HCT116 (cell line): Measurements from ENCODE around the gene OAS2. TPM values are rescaled to one million over a fixed set of nuclear protein-coding genes. Genes with fewer than 3 reads are reported as not detected.

Experiments
- ATAC-seq: fragments of 200-7000 bp; cut with Tn5 transposase; 2 replicates; pipeline ENCODE4 v1.9.1; 2020; ENCODE audit warnings: mild to moderate bottlenecking, moderate library complexity
- BruUV-seq: library from RNA; stranded (reverse); fragments of 400-500 nt; replicated peaks from 2 replicates; lab custom pipeline; 2021; lab: Mats Ljungman, UMichigan
- CTCF ChIA-PET: fragments of 300-600 bp; sonication (Branson Sonifier 250); formaldehyde crosslinking; loops from one replicate; lab custom pipeline; 2021; ENCODE audit warnings: antibody characterized with exemption; lab: Charles Lee
- POLR2A ChIA-PET: fragments of 300-600, 350-600 bp; sonication (Branson Sonifier 250); formaldehyde crosslinking; loops from one replicate; lab custom pipeline; 2021; ENCODE audit warnings: antibody characterized with exemption; lab: Charles Lee
- RAD21 ChIA-PET, 2 experiments: fragments of 300-600 bp; sonication (Branson Sonifier 250); formaldehyde crosslinking; loops; one replicate each; lab custom pipeline; 2023; ENCODE audit warnings: low total read pairs in 2 of 2; ENCODE audit not compliant: uncharacterized antibody in 2 of 2, unreplicated experiment in 2 of 2, low non-redundant PET in 1 of 2; lab: Charles Lee
- DNase-seq: peaks from one replicate; pipeline ENCODE4 v3.0.0-alpha.2; 2010; ENCODE audit warnings: low read depth, low spot score
- H2AFZ ChIP-seq: fragments of 200-600 bp; shearing (Covaris generic), sonication (generic); 2 replicates; pipeline ENCODE4 v1.6.1; 2017; ENCODE audit warnings: low read depth, mixed run types, mixed read lengths, antibody characterized with exemption, low read length; ENCODE audit not compliant: poor library complexity, severe bottlenecking
- H3K27ac ChIP-seq: 2 replicates; pipeline ENCODE4 v1.5.1; 2012; ENCODE audit warnings: low read depth, low read length
- H3K27me3 ChIP-seq: fragments of 200-600 bp; sonication (generic); 2 replicates; pipeline ENCODE4 v1.6.1; 2016; ENCODE audit warnings: mixed run types, low read length, mixed read lengths; ENCODE audit not compliant: insufficient read depth
- H3K36me3 ChIP-seq, 2 experiments: fragments of 200-500 bp in 1 of 2; fragments of 200-600 bp in 1 of 2; sonication (Bioruptor generic) in 1 of 2; sonication (generic) in 1 of 2; 2 replicates each; pipeline versions ENCODE4 v1.5.1 to v1.6.1; 2014 to 2016; ENCODE audit warnings: low read length in 2 of 2, inconsistent platforms in 1 of 2, mixed read lengths in 1 of 2, mixed run types in 1 of 2; ENCODE audit not compliant: insufficient read depth in 2 of 2, control insufficient read depth in 1 of 2
- H3K4me1 ChIP-seq, 2 experiments: fragments of 200-600 bp in 1 of 2; sonication (generic) in 1 of 2; 2 replicates each; pipeline versions ENCODE4 v1.5.1 to v1.6.1; 2012 to 2017; ENCODE audit warnings: low read length in 2 of 2, inconsistent platforms in 1 of 2, mild to moderate bottlenecking in 1 of 2, mixed read lengths in 1 of 2, mixed run types in 1 of 2, moderate library complexity in 1 of 2; ENCODE audit not compliant: insufficient read depth in 2 of 2, control insufficient read depth in 1 of 2
- H3K4me2 ChIP-seq: fragments of 200-600 bp; sonication (generic); 2 replicates; pipeline ENCODE4 v1.6.1; 2017; ENCODE audit warnings: mixed run types, low read length, mixed read lengths
- H3K4me3 ChIP-seq, 2 experiments: fragments of 200-600 bp in 1 of 2; sonication (generic) in 1 of 2; replicated peaks in 1 of 2; 2 replicates each; pipeline ENCODE4 v1.5.1; 2011 to 2016; ENCODE audit warnings: low read length in 2 of 2, control low read depth in 1 of 2, low read depth in 1 of 2, mild to moderate bottlenecking in 1 of 2, mixed read lengths in 1 of 2, mixed run types in 1 of 2
- H3K79me2 ChIP-seq: fragments of 200-600 bp; sonication (generic); 2 replicates; pipeline ENCODE4 v1.6.1; 2017; ENCODE audit warnings: mild to moderate bottlenecking, mixed run types, low read length, moderate library complexity, mixed read lengths; ENCODE audit not compliant: insufficient read depth
- H3K9ac ChIP-seq: fragments of 200-600 bp; sonication (generic); 2 replicates; pipeline ENCODE4 v1.6.1; 2016; ENCODE audit warnings: low read length, mixed read lengths
- H3K9me2 ChIP-seq: fragments of 200-600 bp; sonication (generic), shearing (Covaris generic); 2 replicates; pipeline ENCODE4 v1.6.1; 2017; ENCODE audit warnings: mixed run types, mild to moderate bottlenecking, moderate library complexity; ENCODE audit not compliant: insufficient read depth
- H3K9me3 ChIP-seq, 2 experiments: fragments of 200-500 bp in 1 of 2; fragments of 200-600 bp in 1 of 2; sonication (Bioruptor generic) in 1 of 2; sonication (generic) in 1 of 2; 2 replicates each; pipeline ENCODE4 v1.6.1; 2014 to 2017; ENCODE audit warnings: low read length in 2 of 2, mixed read lengths in 2 of 2, inconsistent platforms in 1 of 2, low read depth in 1 of 2, mild to moderate bottlenecking in 1 of 2, mixed run types in 1 of 2, moderate library complexity in 1 of 2; ENCODE audit not compliant: control insufficient read depth in 1 of 2, insufficient read depth in 1 of 2
- H4K20me1 ChIP-seq: fragments of 200-600 bp; sonication (generic), shearing (Covaris generic); 2 replicates; pipeline ENCODE4 v1.6.1; 2017; ENCODE audit warnings: mixed run types, mild to moderate bottlenecking, moderate library complexity; ENCODE audit not compliant: insufficient read depth
- CEBPB ChIP-seq: IDR thresholded peaks from 2 replicates; pipeline ENCODE4 v1.6.1; 2012; ENCODE audit warnings: low read depth
- ELF1 ChIP-seq: IDR thresholded peaks from 2 replicates; pipeline ENCODE4 v1.6.1; 2012; ENCODE audit warnings: low read depth, borderline replicate concordance
- EZH2 ChIP-seq: fragments of 200-600 bp; sonication (generic); IDR thresholded peaks from 2 replicates; pipeline ENCODE4 v1.6.1; 2017; ENCODE audit warnings: antibody characterized with exemption, mixed run types
- FOSL1 ChIP-seq: IDR thresholded peaks from 2 replicates; pipeline ENCODE4 v1.6.1; 2012; ENCODE audit warnings: low read depth
- POLR2A ChIP-seq: IDR thresholded peaks from 2 replicates; pipeline ENCODE4 v1.7.0; 2011; ENCODE audit warnings: borderline replicate concordance; ENCODE audit not compliant: insufficient read depth, insufficient read length; ENCODE audit errors: extremely low read depth
- RAD21 ChIP-seq: IDR thresholded peaks from 2 replicates; pipeline ENCODE4 v1.6.1; 2012; ENCODE audit warnings: low read depth, mild to moderate bottlenecking
- SP1 ChIP-seq: IDR thresholded peaks from 2 replicates; pipeline ENCODE4 v1.6.1; 2012; ENCODE audit warnings: low read depth
- SRF ChIP-seq: IDR thresholded peaks from 2 replicates; pipeline ENCODE4 v1.6.1; 2012; ENCODE audit warnings: low read depth
- TCF7L2 ChIP-seq: IDR thresholded peaks from 2 replicates; pipeline ENCODE4 v1.7.0; 2011; ENCODE audit warnings: borderline replicate concordance, inconsistent platforms; ENCODE audit not compliant: insufficient read depth, insufficient read length; ENCODE audit errors: extremely low read depth
- YY1 ChIP-seq: IDR thresholded peaks from 2 replicates; pipeline ENCODE4 v1.6.1; 2011; ENCODE audit warnings: low read length, low read depth, moderate library complexity, mild to moderate bottlenecking; ENCODE audit not compliant: insufficient replicate concordance; ENCODE audit errors: extremely low read depth
- ZFX ChIP-seq: fragments of 450-650 bp; IDR thresholded peaks from 2 replicates; pipeline ENCODE4 v1.6.1; 2017
- intact Hi-C: fragments of 100-400 bp; cut with micrococcal nuclease; formaldehyde crosslinking; loops from 2 replicates; pipeline ENCODE4 v1.10.0; 2022
- total RNA-seq: library from RNA; stranded (reverse); gene quantifications from one replicate; pipeline ENCODE4 v1.2.1, GENCODE V29; 2021; ENCODE audit not compliant: unreplicated experiment
- TF ChIP-seq, protein P1 (sequence below): IDR thresholded peaks from 2 replicates; pipeline ENCODE4 v1.6.1; 2012
- TF ChIP-seq, protein P2 (sequence below): IDR thresholded peaks from 2 replicates; pipeline ENCODE4 v1.6.1; 2012; ENCODE audit warnings: low read depth
- TF ChIP-seq, protein P3 (sequence below), 3 experiments: fragments of 200-600 bp in 1 of 3; sonication (generic) in 1 of 3; IDR thresholded peaks in 2 of 3; conservative IDR thresholded peaks in 1 of 3; 2 replicates each; pipeline ENCODE4 v1.5.1; 2012 to 2017; ENCODE audit warnings: low read depth in 2 of 3, low read length in 2 of 3, antibody characterized with exemption in 1 of 3, borderline replicate concordance in 1 of 3, control low read depth in 1 of 3, mild to moderate bottlenecking in 1 of 3, mixed read lengths in 1 of 3, mixed run types in 1 of 3, moderate library complexity in 1 of 3; ENCODE audit not compliant: insufficient read depth in 1 of 3

Gene OAS2
- total RNA-seq, 1 experiment from 2014 or later = 0.30 TPM

DNA sequence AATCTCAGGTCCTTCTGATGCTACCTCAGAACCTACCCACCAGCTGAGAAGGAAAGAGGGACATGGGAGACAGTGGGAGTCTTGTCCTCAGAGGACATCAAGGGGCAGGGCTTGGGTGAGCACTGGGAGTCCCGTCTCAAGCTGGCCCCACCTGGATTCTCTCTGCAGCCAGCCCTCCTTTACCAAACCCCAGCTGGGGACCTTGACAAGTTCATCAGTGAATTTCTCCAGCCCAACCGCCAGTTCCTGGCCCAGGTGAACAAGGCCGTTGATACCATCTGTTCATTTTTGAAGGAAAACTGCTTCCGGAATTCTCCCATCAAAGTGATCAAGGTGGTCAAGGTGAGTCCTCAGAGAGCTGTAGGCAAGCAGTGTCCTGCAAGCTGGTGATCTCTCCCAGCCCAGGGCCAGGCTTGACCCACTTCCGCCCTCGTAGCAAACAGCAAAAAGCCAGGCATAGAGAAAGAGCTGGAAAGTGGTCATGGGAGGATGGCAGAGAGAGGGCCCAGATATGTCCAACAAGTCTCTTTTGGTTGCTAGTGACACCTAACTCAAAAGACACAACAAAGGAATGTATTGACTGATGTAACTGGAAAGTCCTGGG is 14.2 kb upstream of the OAS2 start:
- ATAC-seq = no peak
- ChIA-PET POLR2A (no interaction called here), CTCF (no interaction called here), RAD21 (no interaction called here)
- no peaks in the 10 kb centered on the region for H3K9me3 ChIP-seq
- no peak overlapping the region for H3K9ac ChIP-seq
- H3K4me3 ChIP-seq = no peak overlapping the region
- intact Hi-C loops = no loop called here
- no peaks in the 10 kb centered on the region for H3K4me1 ChIP-seq
- no peaks in the 10 kb centered on the region for H3K27me3 ChIP-seq
- H3K36me3 ChIP-seq = peaks cover 0 to 7% of the 10 kb centered on the region in 2 experiments; a peak in 1 of 4 replicates
- TF ChIP-seq, protein P1, sequence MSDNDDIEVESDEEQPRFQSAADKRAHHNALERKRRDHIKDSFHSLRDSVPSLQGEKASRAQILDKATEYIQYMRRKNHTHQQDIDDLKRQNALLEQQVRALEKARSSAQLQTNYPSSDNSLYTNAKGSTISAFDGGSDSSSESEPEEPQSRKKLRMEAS = no peak
- TF ChIP-seq SRF = no peak
- TF ChIP-seq TCF7L2 = no peak
- TF ChIP-seq YY1 = no peak
- no peak for TF ChIP-seq ZFX
- TF ChIP-seq POLR2A = no peak
- TF ChIP-seq ELF1 = no peak
- no peak for TF ChIP-seq RAD21
- H3K27ac ChIP-seq = no peak overlapping the region
- H2AFZ ChIP-seq = no peak overlapping the region
- no TSS peak for BruUV-seq
- H3K79me2 ChIP-seq = no peaks in the 10 kb centered on the region
- H4K20me1 ChIP-seq = no peaks in the 10 kb centered on the region
- H3K9me2 ChIP-seq = no peaks in the 10 kb centered on the region
- DNase-seq = no peak
- H3K4me2 ChIP-seq = no peak overlapping the region

DNA sequence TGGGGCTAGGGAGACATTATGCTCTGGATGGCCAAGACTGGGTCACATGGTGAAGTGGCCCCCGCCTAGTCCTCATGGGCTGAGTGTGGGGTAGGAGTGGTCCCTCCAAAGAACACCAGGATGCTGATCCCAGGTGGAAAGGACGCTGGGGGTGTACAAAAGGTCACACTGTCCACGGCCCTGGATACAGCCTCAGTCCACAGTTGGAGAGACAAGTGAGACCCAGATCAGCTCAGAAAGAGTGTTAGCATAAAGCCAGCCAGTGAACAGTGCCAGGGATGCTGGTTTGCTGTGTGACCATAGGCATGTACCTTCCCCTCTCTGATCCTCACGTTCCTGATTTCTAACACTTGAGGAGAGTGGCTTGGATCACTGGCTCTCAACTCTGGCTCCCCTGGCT is 13.4 kb upstream of the OAS2 start:
- RAD21 ChIA-PET = no interaction called here
- no peak for ATAC-seq
- CTCF ChIA-PET = no interaction called here
- no peak for TF ChIP-seq CEBPB
- TF ChIP-seq FOSL1 = no peak
- no peak for TF ChIP-seq EZH2
- TF ChIP-seq ELF1 = no peak
- TF ChIP-seq YY1 = no peak
- TF ChIP-seq, protein P2, sequence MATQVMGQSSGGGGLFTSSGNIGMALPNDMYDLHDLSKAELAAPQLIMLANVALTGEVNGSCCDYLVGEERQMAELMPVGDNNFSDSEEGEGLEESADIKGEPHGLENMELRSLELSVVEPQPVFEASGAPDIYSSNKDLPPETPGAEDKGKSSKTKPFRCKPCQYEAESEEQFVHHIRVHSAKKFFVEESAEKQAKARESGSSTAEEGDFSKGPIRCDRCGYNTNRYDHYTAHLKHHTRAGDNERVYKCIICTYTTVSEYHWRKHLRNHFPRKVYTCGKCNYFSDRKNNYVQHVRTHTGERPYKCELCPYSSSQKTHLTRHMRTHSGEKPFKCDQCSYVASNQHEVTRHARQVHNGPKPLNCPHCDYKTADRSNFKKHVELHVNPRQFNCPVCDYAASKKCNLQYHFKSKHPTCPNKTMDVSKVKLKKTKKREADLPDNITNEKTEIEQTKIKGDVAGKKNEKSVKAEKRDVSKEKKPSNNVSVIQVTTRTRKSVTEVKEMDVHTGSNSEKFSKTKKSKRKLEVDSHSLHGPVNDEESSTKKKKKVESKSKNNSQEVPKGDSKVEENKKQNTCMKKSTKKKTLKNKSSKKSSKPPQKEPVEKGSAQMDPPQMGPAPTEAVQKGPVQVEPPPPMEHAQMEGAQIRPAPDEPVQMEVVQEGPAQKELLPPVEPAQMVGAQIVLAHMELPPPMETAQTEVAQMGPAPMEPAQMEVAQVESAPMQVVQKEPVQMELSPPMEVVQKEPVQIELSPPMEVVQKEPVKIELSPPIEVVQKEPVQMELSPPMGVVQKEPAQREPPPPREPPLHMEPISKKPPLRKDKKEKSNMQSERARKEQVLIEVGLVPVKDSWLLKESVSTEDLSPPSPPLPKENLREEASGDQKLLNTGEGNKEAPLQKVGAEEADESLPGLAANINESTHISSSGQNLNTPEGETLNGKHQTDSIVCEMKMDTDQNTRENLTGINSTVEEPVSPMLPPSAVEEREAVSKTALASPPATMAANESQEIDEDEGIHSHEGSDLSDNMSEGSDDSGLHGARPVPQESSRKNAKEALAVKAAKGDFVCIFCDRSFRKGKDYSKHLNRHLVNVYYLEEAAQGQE = no peak
- TF ChIP-seq POLR2A = no peak
- no peak for TF ChIP-seq SP1
- TF ChIP-seq, protein P3, sequence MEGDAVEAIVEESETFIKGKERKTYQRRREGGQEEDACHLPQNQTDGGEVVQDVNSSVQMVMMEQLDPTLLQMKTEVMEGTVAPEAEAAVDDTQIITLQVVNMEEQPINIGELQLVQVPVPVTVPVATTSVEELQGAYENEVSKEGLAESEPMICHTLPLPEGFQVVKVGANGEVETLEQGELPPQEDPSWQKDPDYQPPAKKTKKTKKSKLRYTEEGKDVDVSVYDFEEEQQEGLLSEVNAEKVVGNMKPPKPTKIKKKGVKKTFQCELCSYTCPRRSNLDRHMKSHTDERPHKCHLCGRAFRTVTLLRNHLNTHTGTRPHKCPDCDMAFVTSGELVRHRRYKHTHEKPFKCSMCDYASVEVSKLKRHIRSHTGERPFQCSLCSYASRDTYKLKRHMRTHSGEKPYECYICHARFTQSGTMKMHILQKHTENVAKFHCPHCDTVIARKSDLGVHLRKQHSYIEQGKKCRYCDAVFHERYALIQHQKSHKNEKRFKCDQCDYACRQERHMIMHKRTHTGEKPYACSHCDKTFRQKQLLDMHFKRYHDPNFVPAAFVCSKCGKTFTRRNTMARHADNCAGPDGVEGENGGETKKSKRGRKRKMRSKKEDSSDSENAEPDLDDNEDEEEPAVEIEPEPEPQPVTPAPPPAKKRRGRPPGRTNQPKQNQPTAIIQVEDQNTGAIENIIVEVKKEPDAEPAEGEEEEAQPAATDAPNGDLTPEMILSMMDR (IDR thresholded peaks at IDR 0.05 in 2 of 3, conservative IDR thresholded peaks at IDR 0.05 in 1 of 3; ENCODE audit: borderline replicate concordance in 1 of 3, insufficient read depth in 1 of 3, low read depth in 2 of 3, low read length in 2 of 3) = no peak

More for the DNA sequence above, 13.4 kb upstream of the OAS2 start:
- intact Hi-C loops = no loop called here
- no peak overlapping the region for H3K4me2 ChIP-seq
- H3K9ac ChIP-seq = no peak overlapping the region
- no peak overlapping the region for H3K27ac ChIP-seq
- no peaks in the 10 kb centered on the region for H4K20me1 ChIP-seq
- H3K4me3 ChIP-seq = no peak overlapping the region
- no peaks in the 10 kb centered on the region for H3K9me3 ChIP-seq
- peaks cover 0 to 7% of the 10 kb centered on the region in 2 experiments; a peak in 1 of 4 replicates for H3K36me3 ChIP-seq
- no TSS peak for BruUV-seq
- H3K79me2 ChIP-seq = no peaks in the 10 kb centered on the region
- no peak overlapping the region for H2AFZ ChIP-seq
- POLR2A ChIA-PET = no interaction called here
- H3K27me3 ChIP-seq = no peaks in the 10 kb centered on the region
- no peak for DNase-seq
- no peaks in the 10 kb centered on the region for H3K9me2 ChIP-seq
- H3K4me1 ChIP-seq = no peaks in the 10 kb centered on the region
